GM18505 (cell line): ENCODE data around the gene KRTAP5-1.
"Not testable (repeated sequence)": the region's sequence is repeated elsewhere in the genome, so short reads cannot be mapped to it uniquely, and the experiment has no call there.

Source experiments
- ATAC-seq: cut with Tn5 transposase; IDR thresholded peaks from one replicate; pipeline ENCODE4 v1.9.1; 2021; ENCODE audit not compliant: unreplicated experiment
- POLR2A ChIP-seq: IDR thresholded peaks from 4 replicates; pipeline ENCODE4 v1.6.1; 2011; ENCODE audit warnings: borderline replicate concordance; ENCODE audit not compliant: insufficient read depth, insufficient read length; ENCODE audit errors: extremely low read depth

KRTAP5-1 gene, protein sequence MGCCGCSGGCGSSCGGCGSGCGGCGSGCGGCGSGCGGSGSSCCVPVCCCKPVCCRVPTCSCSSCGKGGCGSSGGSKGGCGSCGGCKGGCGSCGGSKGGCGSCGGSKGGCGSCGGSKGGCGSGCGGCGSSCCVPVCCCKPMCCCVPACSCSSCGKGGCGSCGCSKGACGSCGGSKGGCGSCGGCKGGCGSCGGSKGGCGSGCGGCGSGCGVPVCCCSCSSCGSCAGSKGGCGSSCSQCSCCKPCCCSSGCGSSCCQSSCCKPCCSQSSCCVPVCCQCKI

DNA sequence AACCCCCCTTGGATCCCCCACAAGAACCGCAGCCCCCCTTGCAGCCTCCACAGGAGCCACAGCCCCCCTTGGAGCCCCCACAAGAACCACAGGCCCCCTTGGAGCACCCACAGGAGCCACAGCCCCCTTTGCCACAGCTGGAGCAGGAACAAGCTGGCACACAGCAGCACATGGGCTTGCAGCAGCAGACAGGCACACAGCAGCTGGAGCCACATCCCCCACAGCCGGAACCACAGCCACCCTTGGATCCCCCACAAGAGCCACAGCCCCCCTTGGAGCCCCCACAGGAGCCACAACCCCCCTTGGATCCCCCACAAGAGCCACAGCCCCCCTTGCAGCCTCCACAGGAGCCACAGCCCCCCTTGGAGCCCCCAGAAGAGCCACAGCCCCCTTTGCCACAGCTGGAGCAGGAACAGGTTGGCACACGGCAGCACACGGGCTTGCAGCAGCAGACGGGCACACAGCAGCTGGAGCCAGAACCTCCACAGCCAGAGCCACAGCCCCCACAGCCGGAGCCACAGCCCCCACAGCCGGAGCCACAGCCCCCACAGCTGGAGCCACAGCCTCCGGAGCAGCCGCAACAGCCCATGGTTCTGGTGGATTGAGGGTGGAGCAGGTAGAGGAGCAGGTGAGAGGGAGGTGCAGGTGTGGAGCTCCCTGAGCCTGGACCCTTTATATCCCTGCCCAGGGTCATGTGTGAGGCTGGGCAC, at the start of gene KRTAP5-1:
Gene KRTAP5-1 (minus strand): TSS at position 623 of the 710 bp plus-strand sequence. CDS start 34 bp downstream, at position 589.
- not testable (repeated sequence) for ATAC-seq

DNA sequence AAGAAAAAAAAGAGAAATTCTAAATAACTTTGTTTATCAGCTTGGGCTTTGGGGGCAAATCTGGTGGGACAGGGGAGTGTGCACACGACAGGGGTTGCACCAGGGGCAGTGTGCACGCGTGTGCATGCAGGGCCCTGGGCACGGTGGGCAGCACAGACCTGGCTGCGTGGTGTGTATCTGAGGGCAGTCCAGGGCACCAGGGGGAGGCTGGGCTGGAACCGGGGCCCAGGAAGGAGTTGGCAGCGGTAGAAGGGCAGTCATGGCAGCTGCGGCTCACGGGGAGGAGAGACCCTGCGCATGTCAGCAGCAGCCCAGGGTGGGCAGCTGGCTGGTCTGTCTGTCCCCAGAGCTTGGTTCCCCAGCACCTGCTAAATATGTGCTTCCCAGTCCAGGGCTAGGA, 48.8 kb upstream of the KRTAP5-1 start:
- no peak for ATAC-seq
- TF ChIP-seq POLR2A = no peak

DNA sequence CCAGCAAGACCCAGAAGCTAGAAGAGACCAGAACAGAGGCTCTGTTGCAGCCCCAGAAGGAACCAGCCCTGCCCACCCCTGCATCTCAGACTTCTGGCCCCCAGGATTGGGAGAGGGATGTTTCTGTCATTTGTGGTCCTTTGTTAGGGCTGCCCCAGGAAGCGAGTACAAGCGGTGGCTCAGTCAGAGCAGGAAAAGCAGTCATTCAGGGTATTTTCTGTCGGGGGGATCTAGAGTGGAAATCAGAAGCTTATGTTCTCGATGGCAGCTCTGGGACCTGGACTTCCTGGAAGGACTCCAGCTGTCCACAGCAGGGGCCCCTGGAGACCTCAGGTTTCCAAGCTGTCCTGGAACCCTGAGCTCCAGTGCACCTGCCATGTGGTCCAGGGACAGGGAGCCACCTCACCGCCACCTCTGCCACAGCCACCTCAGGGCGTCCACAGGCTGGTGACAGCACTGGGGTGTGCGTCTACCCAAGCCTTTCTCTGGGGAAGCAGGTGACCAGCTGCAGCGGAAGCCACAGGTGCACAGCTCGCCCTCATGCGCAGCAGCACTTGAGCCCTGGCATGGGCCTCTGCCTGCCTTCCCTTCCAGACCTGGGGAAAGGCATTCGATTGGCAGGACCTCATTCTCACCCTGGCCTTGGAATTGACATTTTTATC, 47.1 kb upstream of the KRTAP5-1 start:
- TF ChIP-seq POLR2A = no peak

DNA sequence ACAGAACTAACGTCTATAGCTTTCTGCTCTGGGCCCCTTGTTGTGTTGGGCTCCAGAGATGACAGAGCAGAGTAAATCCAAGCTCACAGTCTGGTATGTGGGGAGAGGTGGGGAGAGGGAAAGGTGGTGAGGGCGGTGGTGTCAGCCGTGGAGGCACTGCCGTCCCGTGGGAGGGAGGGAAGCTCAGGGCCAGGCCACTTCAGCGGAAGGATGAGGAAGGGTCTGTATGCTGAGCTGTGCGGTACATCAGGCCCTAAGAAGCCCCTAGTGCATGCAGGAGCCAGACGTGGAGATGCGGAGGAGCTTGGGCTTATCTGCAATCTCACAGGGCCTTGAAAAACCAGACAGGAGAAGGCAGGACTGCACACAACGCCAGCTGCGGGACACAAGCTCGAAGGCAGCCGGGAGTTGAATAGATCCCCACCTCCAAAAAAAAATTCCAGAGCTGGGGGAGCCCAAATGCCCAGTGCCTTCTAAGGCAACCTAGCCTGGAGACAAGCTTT, 46.0 kb upstream of the KRTAP5-1 start:
- no peak for ATAC-seq
- no peak for TF ChIP-seq POLR2A

More for the DNA sequence above, 47.1 kb upstream of the KRTAP5-1 start:
- ATAC-seq = no peak

DNA sequence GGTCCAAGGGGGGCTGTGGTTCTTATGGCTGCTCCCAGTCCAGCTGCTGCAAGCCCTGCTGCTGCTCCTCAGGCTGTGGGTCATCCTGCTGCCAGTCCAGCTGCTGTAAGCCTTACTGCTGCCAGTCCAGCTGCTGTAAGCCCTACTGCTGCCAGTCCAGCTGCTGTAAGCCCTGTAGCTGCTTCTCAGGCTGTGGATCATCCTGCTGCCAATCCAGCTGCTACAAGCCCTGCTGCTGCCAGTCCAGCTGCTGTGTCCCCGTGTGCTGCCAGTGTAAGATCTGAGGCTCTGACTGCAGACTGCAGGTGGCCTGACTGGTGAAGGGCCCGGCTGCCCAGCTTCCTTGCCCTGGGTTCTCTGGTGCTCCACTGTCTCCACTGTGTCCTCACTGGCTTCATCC, 45.2 kb upstream of the KRTAP5-1 start:
- ATAC-seq = no peak
- no peak for TF ChIP-seq POLR2A

DNA sequence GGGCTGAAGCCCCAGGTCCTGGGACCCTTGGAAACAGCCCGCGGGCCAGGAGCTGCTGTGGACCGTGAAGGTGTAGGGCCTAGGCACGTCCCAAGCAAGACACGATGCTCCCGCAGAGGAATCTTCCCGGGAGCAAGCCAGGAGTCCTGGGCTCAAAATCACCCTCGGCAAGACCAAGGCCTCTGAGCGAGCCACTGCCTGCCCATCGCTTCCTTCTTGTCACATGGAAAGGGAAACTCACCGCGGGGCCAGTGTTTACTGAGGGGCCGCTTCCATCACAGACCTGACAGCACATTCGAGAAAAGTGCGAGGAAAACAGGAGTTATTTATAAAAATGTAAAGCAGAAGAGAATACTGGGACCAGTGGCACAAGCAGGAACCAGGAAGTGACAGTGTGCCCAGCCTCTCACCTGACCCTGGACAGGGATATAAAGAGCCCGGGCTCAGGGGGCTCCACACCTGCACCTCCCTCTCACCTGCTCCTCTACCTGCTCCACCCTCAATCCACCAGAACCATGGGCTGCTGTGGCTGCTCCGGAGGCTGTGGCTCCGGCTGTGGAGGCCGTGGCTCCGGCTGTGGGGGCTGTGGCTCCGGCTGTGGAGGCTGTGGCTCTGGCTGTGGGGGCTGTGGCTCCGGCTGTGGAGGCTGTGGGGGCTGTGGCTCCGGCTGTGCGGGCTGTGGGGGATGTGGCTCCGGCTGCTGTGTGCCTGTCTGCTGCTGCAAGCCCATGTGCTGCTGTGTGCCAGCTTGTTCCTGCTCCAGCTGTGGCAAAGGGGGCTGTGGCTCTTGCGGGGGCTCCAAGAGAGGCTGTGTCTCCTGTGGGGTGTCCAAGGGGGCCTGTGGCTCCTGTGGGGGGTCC, 44.5 kb upstream of the KRTAP5-1 start, which contains the start of gene KRTAP5-5:
Gene KRTAP5-5 (plus strand): TSS at position 450 of the 860 bp plus-strand sequence. CDS start 66 bp downstream, at position 516.
- no peak for TF ChIP-seq POLR2A
- ATAC-seq = no peak

DNA sequence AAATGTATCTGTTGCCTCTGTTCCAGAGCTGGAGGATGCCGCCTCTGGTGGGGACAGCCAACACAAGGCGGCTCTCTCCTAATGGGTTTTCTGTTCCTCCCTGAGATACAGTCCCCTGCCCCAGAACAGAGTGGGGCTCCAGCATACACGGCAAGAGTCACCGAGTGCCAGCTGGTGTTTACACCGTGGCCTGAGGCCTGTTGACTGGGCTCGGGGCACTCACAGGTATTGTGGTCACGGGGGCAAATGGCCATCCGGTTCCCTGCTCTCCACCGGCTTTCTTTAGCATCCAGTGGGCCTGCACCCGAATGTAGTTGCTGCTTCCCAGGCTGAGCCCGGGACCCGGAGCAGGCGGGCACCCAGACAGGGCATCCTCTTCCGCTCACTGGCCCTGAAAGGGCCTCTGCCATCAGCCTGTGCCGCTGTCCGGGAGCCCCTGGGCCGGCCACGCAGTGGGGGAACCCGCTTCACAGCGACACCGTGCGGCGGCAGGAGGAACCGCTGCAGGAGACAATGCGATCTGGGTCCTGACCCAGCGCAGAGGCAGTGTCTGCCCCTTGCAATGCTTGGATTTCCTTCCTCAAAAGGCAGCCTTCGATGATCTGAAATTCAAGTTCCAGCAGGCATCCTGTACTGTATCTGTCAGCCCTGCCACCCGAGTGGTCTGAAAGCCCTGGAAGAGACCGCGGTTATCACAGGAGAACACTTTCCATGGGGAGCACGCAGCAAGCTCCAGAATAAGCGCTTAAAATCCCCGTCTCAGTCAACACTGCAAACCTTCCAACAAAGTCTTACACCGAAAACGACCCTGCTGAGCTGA, 43.6 kb upstream of the KRTAP5-1 start:
- no peak for ATAC-seq
- TF ChIP-seq POLR2A = no peak

DNA sequence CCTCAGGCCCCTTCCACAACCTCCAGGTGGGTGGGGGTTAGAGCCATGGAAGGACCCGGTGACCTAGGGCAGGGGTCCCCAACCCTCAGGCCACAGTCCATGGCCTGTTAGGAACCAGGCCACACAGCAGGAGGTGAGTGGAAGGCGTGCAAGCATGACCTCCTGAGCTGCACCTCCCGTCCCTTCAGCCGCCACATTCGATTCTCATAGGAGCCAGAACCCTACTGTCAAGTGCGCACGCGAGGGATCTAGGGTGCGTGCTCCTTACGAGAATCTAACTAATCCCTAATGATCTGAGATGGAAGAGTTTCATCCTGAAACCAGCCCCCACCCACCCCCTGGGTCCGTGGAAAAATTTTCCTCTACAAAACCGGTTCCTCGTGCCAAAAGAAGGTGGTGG, 40.5 kb upstream of the KRTAP5-1 start:
- TF ChIP-seq POLR2A = no peak
- no peak for ATAC-seq

DNA sequence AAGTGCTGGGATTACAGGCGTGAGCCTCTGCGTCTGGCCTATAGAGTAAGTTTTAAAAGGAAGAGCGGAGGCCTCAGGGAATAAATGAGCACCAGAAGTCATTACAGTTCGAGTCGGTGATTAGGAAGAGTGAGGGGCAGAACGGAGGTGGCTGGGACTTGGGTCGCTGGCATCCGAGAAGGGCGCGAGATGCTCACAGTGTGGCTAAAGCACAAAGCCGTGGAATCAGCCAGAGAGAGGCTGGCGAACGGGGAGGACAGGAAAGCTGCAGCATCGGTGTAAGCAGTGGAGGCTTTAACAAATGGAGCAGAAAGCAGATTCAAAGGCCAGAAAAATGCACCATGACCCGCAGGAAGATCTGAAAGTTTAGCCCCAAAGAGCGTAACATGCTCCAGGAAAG, 39.5 kb upstream of the KRTAP5-1 start:
- ATAC-seq = no peak
- no peak for TF ChIP-seq POLR2A

DNA sequence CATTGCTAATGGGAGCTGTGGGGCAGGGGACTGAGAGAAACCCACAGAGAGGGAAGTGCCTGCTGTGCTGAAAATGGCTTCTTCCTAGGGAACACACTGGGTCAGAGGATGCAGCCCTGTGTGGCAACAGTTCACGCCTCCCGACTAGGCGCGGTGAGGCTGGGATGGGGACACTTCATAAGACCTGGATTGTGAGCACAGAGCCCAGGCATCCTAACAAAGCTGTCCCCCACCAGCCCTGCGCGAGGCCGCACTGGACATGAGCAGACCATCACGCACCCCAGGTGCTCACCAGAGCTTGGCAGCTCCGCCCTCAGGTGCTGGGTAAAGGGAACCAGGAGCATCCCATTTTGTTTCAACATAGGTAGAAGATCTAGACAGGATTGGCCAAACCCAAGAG, 38.6 kb upstream of the KRTAP5-1 start:
- TF ChIP-seq POLR2A = no peak
- ATAC-seq = no peak

DNA sequence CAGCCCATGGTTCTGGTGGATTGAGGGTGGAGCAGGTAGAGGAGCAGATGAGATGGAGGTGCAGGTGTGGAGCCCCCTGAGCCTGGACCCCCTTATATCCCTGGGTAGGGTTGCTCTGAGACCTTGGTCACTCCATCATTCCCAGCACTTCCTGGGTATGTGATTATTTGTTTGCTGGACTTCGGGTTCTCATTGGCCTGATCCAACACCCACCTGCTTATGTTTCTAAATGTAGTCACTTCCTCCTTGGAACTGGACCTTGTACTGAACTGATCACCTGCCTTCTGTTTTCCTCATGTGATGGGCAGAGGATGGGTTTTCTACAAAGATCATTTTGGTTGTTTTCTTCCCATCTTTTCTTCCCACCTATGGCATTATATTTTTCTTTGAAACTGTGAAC, 37.0 kb upstream of the KRTAP5-1 start, which contains the start of gene KRTAP5-4:
Gene KRTAP5-4 (minus strand): TSS at position 53 of the 400 bp plus-strand sequence. CDS start 45 bp downstream, at position 8.
- no peak for ATAC-seq
- no peak for TF ChIP-seq POLR2A

DNA sequence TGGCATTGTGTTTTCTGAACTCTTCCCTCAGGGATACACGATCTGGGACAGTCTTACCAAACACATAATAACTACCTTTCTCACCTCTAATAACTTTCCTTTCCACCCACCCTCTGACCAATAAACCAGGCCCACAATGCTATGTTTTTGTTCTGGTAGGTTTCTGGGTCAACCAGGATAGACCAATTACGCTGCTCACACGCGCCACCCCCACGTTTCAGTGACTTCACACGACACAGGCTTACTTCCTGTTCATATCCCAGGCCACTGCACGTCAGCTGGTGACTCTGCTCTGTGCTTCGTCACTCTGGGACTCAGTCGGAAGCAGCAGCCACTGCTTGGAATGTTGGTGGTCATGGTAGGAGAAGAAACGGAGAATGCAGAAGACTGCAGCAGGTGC, 34.4 kb upstream of the KRTAP5-1 start:
- no peak for ATAC-seq
- TF ChIP-seq POLR2A = no peak

DNA sequence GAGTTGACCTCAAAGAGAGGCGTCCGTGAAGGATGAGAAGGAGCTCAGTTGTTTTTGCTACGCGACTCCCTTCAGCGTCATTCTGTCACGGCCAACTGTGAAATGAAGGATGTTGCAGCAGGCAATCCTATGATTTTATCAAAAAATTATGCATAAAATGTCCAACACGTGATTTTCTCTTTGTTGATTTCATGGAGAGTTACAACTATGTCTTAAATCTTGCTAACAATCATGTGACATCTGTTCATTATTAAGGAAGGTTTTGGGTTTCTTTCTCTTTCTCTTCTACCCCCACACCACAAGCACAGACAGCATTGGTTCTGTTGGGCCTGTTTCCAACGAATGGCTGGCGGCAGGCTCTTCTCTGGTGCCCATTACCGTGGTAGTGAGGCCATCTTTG, 33.1 kb upstream of the KRTAP5-1 start:
- no peak for ATAC-seq
- TF ChIP-seq POLR2A = no peak

DNA sequence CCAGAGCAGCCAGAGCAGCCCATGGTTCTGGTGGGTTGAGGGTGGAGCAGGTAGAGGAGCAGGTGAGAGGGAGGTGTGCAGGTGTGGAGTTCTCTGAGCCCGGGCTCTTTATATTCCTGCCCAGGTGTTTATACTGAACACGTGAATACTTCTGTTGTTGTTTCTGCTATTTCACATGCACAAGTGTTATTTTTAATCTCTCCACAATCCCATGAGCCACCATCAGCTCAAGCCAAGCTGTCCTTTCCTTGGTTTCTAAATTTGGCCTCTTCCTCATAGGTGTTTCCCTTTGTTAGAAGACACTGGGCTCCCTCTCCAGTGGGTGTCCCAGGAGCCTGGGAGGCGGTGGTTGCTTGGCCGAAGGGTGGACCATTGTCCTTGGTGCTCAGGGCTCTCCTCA, 23.3 kb upstream of the KRTAP5-1 start, which contains the start of gene KRTAP5-3:
Gene KRTAP5-3 (minus strand): TSS at position 101 of the 400 bp plus-strand sequence. CDS start 78 bp downstream, at position 23.
- TF ChIP-seq POLR2A = no peak
- ATAC-seq = no peak

DNA sequence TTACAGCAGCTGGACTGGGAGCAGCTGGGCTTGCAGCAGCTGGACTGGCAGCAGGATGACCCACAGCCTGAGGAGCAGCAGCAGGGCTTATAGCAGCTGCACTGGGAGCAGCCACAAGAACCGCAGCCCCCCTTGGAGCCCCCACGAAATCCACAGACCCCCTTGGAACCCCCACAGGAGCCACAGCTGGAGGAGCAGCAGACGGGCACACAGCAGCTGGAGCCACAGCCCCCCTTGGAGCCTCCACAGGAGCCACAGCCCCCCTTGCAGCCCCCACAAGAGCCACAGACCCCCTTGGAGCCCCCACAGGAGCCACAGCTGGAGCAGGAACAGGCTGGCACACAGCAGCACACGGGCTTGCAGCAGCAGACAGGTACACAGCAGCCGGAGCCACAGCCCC, 22.8 kb upstream of the KRTAP5-1 start:
- not testable (repeated sequence) for ATAC-seq

DNA sequence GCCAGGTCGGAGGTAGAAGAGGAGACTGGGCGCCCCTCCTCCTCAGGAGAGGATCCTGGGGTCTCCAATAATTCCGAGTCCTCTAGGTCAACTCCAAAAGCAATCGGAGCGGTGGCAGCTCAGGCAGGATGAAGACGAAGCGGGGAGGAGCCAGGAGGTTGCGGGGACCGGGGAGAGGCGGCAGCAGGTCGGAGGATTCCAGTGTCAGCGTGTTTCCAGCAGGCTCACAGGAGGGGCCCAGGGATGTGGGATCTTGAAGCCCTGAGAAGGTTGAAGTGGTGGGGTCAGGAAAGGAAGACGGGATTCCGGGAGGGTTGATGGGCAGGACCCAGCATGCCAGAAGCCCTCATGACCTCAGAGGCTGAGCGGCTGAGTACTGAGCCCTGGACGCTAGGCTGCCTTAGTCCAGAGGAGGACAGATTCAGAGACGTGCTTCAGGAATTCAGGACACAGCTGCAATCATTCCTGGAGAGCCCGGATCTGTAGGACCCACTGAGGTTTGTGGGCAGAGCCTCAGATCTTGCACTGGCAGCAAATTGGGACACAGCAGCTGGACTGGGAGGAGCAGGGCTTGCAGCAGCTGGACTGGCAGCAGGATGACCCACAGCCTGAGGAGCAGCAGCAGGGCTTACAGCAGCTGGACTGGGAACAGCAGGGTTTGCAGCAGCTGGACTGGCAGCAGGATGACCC, 22.2 kb upstream of the KRTAP5-1 start:
- not testable (repeated sequence) for ATAC-seq

DNA sequence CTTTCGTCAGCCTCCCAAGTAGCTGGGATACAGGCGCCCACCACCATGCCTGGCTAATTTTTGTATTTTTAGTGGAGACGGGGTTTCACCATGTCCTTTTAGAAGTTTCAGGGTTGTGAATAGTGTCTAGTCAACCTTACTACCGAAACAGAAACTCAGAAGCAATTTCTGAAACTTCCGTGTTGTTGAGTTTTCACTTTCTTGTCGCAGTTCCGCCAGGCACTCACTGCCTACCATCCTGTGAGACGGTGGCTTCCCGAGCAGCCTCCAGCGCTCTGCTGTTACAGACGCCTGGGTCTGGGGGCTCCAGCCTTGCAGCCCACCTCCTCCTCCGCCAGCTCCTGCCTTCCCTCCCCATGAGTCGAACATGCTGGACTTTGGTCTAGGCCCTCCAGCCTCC, 20.8 kb upstream of the KRTAP5-1 start:
- not testable (repeated sequence) for ATAC-seq
